Peyer's patch (tissue), 4 donors: ENCODE data around the gene PHF13.

Experiments
- POLR2A ChIP-seq, 2 donors: fragments of 450-650 bp; IDR thresholded peaks; one replicate each; pipeline ENCODE4 v1.5.1; 2017; ENCODE audit warnings: antibody characterized with exemption in 2 of 2, mild to moderate bottlenecking in 2 of 2, moderate library complexity in 2 of 2
- TF ChIP-seq, protein P1 (sequence below), 6 experiments: fragments of 450-650 bp in 4 of 6; fragments of 200-600 bp in 2 of 6; sonication (generic) in 1 of 6; IDR thresholded peaks; one replicate each; pipeline ENCODE4 v1.5.1; 2017 to 2019; ENCODE audit warnings: antibody characterized with exemption in 6 of 6, mild to moderate bottlenecking in 3 of 6, moderate library complexity in 1 of 6

GRCh38 chr1:6602669-6603237, 10.8 kb upstream of the PHF13 start, which contains the start of gene KLHL21:
- TF ChIP-seq, protein P1, sequence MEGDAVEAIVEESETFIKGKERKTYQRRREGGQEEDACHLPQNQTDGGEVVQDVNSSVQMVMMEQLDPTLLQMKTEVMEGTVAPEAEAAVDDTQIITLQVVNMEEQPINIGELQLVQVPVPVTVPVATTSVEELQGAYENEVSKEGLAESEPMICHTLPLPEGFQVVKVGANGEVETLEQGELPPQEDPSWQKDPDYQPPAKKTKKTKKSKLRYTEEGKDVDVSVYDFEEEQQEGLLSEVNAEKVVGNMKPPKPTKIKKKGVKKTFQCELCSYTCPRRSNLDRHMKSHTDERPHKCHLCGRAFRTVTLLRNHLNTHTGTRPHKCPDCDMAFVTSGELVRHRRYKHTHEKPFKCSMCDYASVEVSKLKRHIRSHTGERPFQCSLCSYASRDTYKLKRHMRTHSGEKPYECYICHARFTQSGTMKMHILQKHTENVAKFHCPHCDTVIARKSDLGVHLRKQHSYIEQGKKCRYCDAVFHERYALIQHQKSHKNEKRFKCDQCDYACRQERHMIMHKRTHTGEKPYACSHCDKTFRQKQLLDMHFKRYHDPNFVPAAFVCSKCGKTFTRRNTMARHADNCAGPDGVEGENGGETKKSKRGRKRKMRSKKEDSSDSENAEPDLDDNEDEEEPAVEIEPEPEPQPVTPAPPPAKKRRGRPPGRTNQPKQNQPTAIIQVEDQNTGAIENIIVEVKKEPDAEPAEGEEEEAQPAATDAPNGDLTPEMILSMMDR (IDR thresholded peaks at IDR 0.05): peak in 3 of 6 experiments; percentile 7 to 31 (median 27)
- TF ChIP-seq POLR2A (IDR thresholded peaks at IDR 0.05): peak; percentile 60 to 67
